Umbilical cord (tissue), 2 donors: Measurements from ENCODE around the gene TNFRSF25. TPM values are rescaled to one million over a fixed set of nuclear protein-coding genes. Genes with fewer than 3 reads are reported as not detected.
A peak's percentile ranks its signal among the peaks of the same experiment; 100 is the strongest.

ENCODE experiments used
- DNase-seq: peaks from one replicate; pipeline ENCODE4 v3.0.0-alpha.2; 2015; ENCODE audit warnings: low spot score
- total RNA-seq: library from RNA; depleted of rRNA; stranded (reverse); fragments of >200 nt; gene quantifications from one replicate; pipeline ENCODE4 v1.2.3, GENCODE V29; 2014; ENCODE audit warnings: low replicate concordance; ENCODE audit not compliant: insufficient read depth

Gene TNFRSF25
- total RNA-seq, 1 donor from 2014 or later, result 21.4 TPM

DNA sequence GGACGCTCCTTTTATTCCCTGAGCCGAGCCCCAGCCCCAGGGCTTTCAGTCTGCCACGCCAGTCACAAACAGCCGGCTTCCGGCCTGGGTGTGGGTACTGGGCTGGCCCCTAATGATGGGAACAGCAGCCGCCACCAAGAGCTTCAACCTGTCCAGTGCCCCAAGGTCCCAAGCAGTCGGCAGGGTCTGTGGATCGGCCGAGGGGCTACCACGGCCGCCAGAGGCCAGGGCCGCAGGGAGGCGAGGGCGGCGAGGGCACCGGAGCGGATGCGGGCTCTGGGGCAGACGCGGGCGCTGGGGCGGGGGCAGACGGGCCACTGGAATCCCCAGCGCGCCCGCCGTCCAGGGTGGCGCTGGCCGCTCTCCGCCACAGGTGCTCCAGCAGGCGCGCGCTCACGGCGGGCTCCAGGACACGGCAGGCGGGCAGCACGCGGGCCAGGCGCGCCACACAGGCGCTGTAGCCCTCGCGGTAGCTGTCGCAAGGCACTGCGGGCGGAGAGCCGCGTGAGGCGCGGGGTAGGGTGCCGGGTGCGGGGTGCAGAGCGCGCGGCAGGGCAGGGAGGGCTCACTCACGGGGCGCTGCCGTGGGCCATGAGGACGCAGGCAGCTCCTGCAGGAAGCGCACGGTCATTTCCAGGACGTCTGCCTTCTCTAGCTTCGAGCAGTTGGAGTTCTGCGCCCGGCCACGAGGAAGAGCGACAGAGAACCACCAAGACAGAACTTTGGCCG lies 47.1 kb downstream of the TNFRSF25 start:
- DNase-seq, result no peak

DNA sequence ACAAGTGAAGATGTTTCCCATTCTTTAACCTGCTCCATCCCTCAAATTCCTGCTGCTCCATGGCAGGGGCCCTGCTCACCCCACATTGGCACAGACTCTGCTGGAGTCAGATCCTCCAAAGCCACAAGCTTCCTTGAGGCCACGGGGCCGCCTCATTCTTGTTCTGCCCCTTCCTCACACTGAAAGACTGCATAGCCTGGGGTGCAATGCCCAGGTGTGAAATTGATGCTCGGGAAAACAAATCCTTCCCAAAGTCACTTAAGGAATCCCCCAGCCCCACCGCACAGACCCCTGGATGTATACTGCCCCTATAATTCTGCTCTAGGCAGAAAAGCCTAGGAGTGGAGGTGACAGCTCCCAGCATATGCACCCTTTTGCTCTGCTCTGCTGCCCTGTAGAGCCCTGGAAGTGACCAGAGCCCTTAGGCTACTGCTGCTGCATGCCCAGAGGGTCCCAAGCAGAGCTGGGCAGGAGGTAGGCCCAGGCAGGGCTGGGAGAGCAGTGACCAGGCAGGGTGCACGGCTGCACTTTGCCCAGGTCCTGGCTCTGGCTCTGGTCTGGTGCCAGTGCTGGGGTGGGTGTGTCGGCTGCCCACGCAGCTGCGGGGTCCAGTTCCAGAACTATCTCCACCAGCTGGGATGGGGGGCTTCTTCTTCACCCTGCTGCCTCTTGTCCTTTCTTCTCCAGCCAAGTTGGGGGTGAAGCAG lies 47.9 kb downstream of the TNFRSF25 start:
- no peak for DNase-seq

GRCh38 chr1:6416906-6417305 lies 49.1 kb downstream of the TNFRSF25 start:
- no peak for DNase-seq

DNA sequence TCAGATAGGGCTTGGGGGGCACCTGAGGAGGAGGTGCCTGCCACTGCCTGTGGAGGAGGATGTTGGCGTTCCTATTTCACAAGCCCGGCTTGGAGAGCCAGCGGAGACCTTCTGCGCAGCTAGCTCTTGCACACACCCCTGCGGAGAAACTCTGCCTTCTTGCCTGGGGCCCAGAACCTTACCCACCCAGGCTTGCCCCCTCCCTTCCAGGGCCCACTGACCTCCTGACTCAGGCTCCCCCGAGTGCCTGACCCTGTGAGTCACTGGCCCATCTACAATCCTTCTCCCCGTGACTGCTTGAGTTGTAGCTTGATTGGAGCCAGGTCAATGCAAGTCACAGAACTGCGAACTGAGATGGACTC lies 49.7 kb downstream of the TNFRSF25 start:
- no peak for DNase-seq

GRCh38 chr1:6414881-6415626 lies 50.9 kb downstream of the TNFRSF25 start:
- no peak for DNase-seq

- peak; percentile 26 for DNase-seq
Measured at GRCh38 chr1:6414443-6414844, 51.5 kb downstream of the TNFRSF25 start.

- DNase-seq, result no peak
Measured at GRCh38 chr1:6412896-6413295, 53.1 kb downstream of the TNFRSF25 start.

Other genes with a start within 250 kb of the TNFRSF25 start
- 36.4 TPM for gene ICMT, start 230.2 kb downstream of the TNFRSF25 start, total RNA-seq
- gene HES3, start 222.0 kb downstream of the TNFRSF25 start, total RNA-seq, result not detected
- gene GPR153, start 205.1 kb downstream of the TNFRSF25 start, total RNA-seq, result 17.6 TPM
- 7.5 TPM for gene ACOT7, start 72.4 kb downstream of the TNFRSF25 start, total RNA-seq
- gene HES2, start 46.3 kb downstream of the TNFRSF25 start, total RNA-seq, result 0.24 TPM
- gene ESPN, start 41.4 kb downstream of the TNFRSF25 start, total RNA-seq, result 0.24 TPM
- 17.1 TPM for gene PLEKHG5, start 25.5 kb upstream of the TNFRSF25 start, total RNA-seq
- 43.1 TPM for gene NOL9, start 88.3 kb upstream of the TNFRSF25 start, total RNA-seq
- not detected for gene TAS1R1, start 89.1 kb upstream of the TNFRSF25 start, total RNA-seq
- gene ZBTB48, start 113.8 kb upstream of the TNFRSF25 start, total RNA-seq, result 24.1 TPM
- 32.3 TPM for gene KLHL21, start 136.7 kb upstream of the TNFRSF25 start, total RNA-seq
- gene PHF13, start 147.6 kb upstream of the TNFRSF25 start, total RNA-seq, result 20.9 TPM
- gene THAP3, start 158.7 kb upstream of the TNFRSF25 start, total RNA-seq, result 17.1 TPM
- gene DNAJC11, start 235.6 kb upstream of the TNFRSF25 start, total RNA-seq, result 14.4 TPM